Astrocyte (in vitro differentiated cells and primary cell): ENCODE results near the gene RNF121.

Source experiments
- CTCF ChIP-seq: IDR thresholded peaks from 2 replicates; pipeline ENCODE4 v1.5.1; 2011; ENCODE audit warnings: low read depth, mild to moderate bottlenecking, inconsistent platforms, low read length, moderate library complexity; ENCODE audit not compliant: insufficient read depth
- EZH2 ChIP-seq: IDR thresholded peaks from 2 replicates; pipeline ENCODE4 v1.6.1; 2012; ENCODE audit warnings: mild to moderate bottlenecking, low read length, inconsistent platforms; ENCODE audit not compliant: insufficient read depth

GRCh38 chr11:71992136-71992730 lies 63.4 kb downstream of the RNF121 start:
- TF ChIP-seq CTCF: no peak
- TF ChIP-seq EZH2: no peak
